ENCODE results near the gene MLST8.

Gene MLST8

DNA sequence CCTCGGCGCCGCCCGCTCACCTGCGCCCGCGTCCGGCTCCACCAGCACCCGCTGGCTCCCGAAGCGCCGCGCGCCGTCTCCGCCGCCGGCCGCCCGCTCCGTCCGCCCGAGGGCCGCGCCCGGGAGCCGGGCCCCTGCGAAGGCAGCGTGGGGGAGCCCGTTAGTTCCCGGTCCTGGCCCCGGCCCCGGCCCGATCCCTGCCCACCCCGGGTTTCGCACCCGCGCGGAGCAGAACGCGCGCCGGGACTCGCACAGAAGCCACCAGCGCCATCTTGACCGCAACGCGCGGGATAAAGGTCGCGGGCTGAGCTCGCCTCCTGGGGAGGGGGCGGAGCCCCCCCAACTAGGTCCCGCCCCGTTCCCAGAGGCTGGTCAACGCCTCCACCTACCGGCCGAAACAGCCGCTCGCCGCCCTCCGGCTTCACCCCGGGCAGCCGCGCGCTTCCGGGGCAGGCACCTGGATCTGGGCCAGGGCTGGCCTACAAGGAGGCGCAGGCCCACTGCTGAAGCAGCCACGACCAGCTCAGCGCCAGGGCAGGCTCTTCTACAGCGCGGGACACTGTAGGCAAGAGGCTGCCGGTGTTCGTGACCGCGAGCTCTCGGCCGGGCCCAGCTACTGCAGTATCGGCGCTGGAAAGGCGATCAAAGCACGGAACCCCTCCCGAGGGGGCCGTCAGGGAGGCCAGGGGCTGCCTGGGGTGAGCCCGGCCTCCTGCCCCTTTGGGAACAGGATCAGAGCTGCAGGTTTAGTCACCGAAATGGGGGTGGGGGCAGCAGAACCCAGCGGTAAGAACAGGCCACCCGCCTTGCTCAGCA lies 46.2 kb downstream of the MLST8 start, which contains the start of gene ECI1 (continued):
- peak; percentile 87; the same call in 1 of the 2 replicates for TF ChIP-seq ZFP37 (tag by site-specific recombination; IDR thresholded peaks at IDR 0.05)
- TF ChIP-seq ZNF777 (tag by site-specific recombination; IDR thresholded peaks at IDR 0.05; ENCODE audit: borderline replicate concordance) = no peak
- TF ChIP-seq, protein P1, sequence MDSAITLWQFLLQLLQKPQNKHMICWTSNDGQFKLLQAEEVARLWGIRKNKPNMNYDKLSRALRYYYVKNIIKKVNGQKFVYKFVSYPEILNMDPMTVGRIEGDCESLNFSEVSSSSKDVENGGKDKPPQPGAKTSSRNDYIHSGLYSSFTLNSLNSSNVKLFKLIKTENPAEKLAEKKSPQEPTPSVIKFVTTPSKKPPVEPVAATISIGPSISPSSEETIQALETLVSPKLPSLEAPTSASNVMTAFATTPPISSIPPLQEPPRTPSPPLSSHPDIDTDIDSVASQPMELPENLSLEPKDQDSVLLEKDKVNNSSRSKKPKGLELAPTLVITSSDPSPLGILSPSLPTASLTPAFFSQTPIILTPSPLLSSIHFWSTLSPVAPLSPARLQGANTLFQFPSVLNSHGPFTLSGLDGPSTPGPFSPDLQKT (IDR thresholded peaks at IDR 0.05; ENCODE audit: borderline replicate concordance, low read depth, low read length) = no peak; the same call in 1 of the 2 replicates
- no peak for TF ChIP-seq ZNF791 (tag by site-specific recombination; IDR thresholded peaks at IDR 0.05)
- TF ChIP-seq ZNF830 (tag by site-specific recombination; IDR thresholded peaks at IDR 0.05; ENCODE audit: low read depth) = no peak
- TF ChIP-seq TSHZ1 (tag by site-specific recombination; IDR thresholded peaks at IDR 0.05; ENCODE audit: borderline replicate concordance) = no peak
- TF ChIP-seq KLF9 (tag by site-specific recombination; IDR thresholded peaks at IDR 0.05; ENCODE audit: low read depth) = peak; percentile 91
- TF ChIP-seq ZNF623 (tag by site-specific recombination; IDR thresholded peaks at IDR 0.05) = no peak
- TF ChIP-seq ZNF645 (tag by site-specific recombination; IDR thresholded peaks at IDR 0.05) = no peak
- no peak for TF ChIP-seq ZNF10 (tag by site-specific recombination; IDR thresholded peaks at IDR 0.05)
- TF ChIP-seq ZNF214 (tag by site-specific recombination; IDR thresholded peaks at IDR 0.05; ENCODE audit: borderline replicate concordance) = no peak
- 0 out of 2 replicates have a peak, but pooled peaks have one; percentile 54 for TF ChIP-seq ZBTB1 (tag by site-specific recombination; IDR thresholded peaks at IDR 0.05)
- TF ChIP-seq ZSCAN4 (tag by site-specific recombination; IDR thresholded peaks at IDR 0.05) = peak; percentile 27; the same call in 1 of the 2 replicates
- no peak for TF ChIP-seq ZNF785 (tag by site-specific recombination; IDR thresholded peaks at IDR 0.05)

DNA sequence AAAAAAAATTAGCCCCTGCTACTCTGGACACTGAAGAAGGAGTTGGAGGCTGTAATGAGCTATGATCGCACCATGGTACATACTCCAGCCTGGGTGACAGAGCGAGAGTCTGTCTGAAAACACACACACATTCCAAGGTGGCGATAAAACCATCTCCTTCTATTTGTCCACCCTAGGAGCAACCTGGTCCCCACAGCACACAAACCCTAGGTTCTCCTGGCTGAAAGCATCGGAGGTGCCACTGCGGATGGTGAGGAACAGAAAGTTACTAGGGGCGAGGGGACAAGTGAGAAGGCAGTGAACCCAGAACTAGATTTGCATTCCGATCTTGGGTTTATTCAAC lies 47.5 kb downstream of the MLST8 start:
- ChIA-PET POLR2A (interaction anchor here (1.9 to 3.7 kb wide), 4 partner anchors 14 to 58 kb away, joined by 10 to 48 read pairs (median 14); partner anchors contain the start of gene DNASE1L2), CTCF (interaction anchor here (0.6 to 1.9 kb wide), 5 partner anchors 10 to 249 kb away, joined by 3 to 14 read pairs (median 3); no protein-coding TSS in a partner anchor)
- Histone ChIP-seq H3K36me3 (ENCODE audit: control insufficient read depth in 2 of 2, insufficient read depth in 1 of 2, low read length in 2 of 2) (peaks cover 44 to 64% of the 10 kb centered on the region in 2 experiments), H3K4me1 (ENCODE audit: control insufficient read depth, insufficient read depth, low read length) (peaks cover 7% of the 10 kb centered on the region), H3K9me3 (ENCODE audit: control insufficient read depth, insufficient read depth, low read depth, low read length) (no peaks in the 10 kb centered on the region), H3K4me3 (ENCODE audit: low read depth, low read length) (no peak overlapping the region), H3K27ac (ENCODE audit: extremely low read depth, low read depth, low read length) (peak overlapping the region; percentile 28; the same call in 1 of the 2 replicates)
- TF ChIP-seq ZBTB20 (tag by site-specific recombination; IDR thresholded peaks at IDR 0.05) (peak; percentile 17; the same call in 1 of the 2 replicates), MYNN (tag by site-specific recombination; IDR thresholded peaks at IDR 0.05; ENCODE audit: borderline replicate concordance) (no peak), PRDM1 (tag by site-specific recombination; IDR thresholded peaks at IDR 0.05) (peak; percentile 83), ZNF561 (tag by site-specific recombination; IDR thresholded peaks at IDR 0.05; ENCODE audit: borderline replicate concordance) (no peak), ZNF394 (tag by site-specific recombination; IDR thresholded peaks at IDR 0.05; ENCODE audit: borderline replicate concordance) (no peak), ZNF366 (tag by site-specific recombination; conservative IDR thresholded peaks at IDR 0.05) (peak; percentile 38; the same call in 1 of the 2 replicates), ZNF350 (tag by site-specific recombination; IDR thresholded peaks at IDR 0.05) (no peak), MZF1 (tag by site-specific recombination; IDR thresholded peaks at IDR 0.05; ENCODE audit: borderline replicate concordance) (no peak), GFI1B (tag by site-specific recombination; IDR thresholded peaks at IDR 0.05) (no peak), ZNF221 (tag by site-specific recombination; IDR thresholded peaks at IDR 0.05; ENCODE audit: borderline replicate concordance) (no peak), BCL11A (tag by site-specific recombination; IDR thresholded peaks at IDR 0.05; ENCODE audit: low read depth) (0 out of 2 replicates have a peak, but pooled peaks have one; percentile 53), KLF8 (tag by site-specific recombination; IDR thresholded peaks at IDR 0.05) (0 out of 2 replicates have a peak, but pooled peaks have one; percentile 11), ZNF398 (tag by site-specific recombination; IDR thresholded peaks at IDR 0.05) (no peak)

All from HEK293 (cell line).